GM12865 (cell line): ENCODE data around the gene MEGF11.

Source experiments
- DNase-seq: peaks from one replicate; pipeline ENCODE4 v3.0.0; 2010; ENCODE audit warnings: low read depth
- H3K4me3 ChIP-seq: 2 replicates; pipeline ENCODE4 v1.5.1; 2011; ENCODE audit warnings: mild to moderate bottlenecking, low read depth, low read length, control low read depth
- CTCF ChIP-seq: IDR thresholded peaks from 2 replicates; pipeline ENCODE4 v1.5.1; 2011; ENCODE audit warnings: low read length, control low read depth, low read depth, inconsistent platforms; ENCODE audit not compliant: insufficient read depth; ENCODE audit errors: missing control alignments

The MEGF11 gene

GRCh38 chr15:66253418-66254088, at the start of gene MEGF11:
TSS of gene MEGF11 (minus strand) at chr15:66253750. CDS start at chr15:66128403, 125,347 bp downstream.
- no peak for DNase-seq
- peak within 1 kb of the TSS; percentile 21 for H3K4me3 ChIP-seq
- no peak for TF ChIP-seq CTCF

- TF ChIP-seq CTCF, result no peak
- no peak overlapping the region for H3K4me3 ChIP-seq
Observed at GRCh38 chr15:66302489-66303278, 49.1 kb upstream of the MEGF11 start.

GRCh38 chr15:66298803-66299251, 45.3 kb upstream of the MEGF11 start:
- no peak for TF ChIP-seq CTCF
- no peak for DNase-seq
- H3K4me3 ChIP-seq, result no peak overlapping the region

More at GRCh38 chr15:66302489-66303278, 49.1 kb upstream of the MEGF11 start:
- DNase-seq, result no peak

- no peak for TF ChIP-seq CTCF
- no peak overlapping the region for H3K4me3 ChIP-seq
- no peak for DNase-seq
Observed at GRCh38 chr15:66296186-66296585, 42.6 kb upstream of the MEGF11 start.

- DNase-seq, result no peak
- peak overlapping the region; percentile 69 for H3K4me3 ChIP-seq
- no peak for TF ChIP-seq CTCF
Observed at GRCh38 chr15:66294932-66295235, 41.3 kb upstream of the MEGF11 start.

GRCh38 chr15:66294157-66294931, 40.8 kb upstream of the MEGF11 start:
- DNase-seq, result peak; percentile 58
- no peak for TF ChIP-seq CTCF
- peak overlapping the region; percentile 69 for H3K4me3 ChIP-seq
